ENCODE measurements around the gene MRPS6.

MRPS6 gene

DNA sequence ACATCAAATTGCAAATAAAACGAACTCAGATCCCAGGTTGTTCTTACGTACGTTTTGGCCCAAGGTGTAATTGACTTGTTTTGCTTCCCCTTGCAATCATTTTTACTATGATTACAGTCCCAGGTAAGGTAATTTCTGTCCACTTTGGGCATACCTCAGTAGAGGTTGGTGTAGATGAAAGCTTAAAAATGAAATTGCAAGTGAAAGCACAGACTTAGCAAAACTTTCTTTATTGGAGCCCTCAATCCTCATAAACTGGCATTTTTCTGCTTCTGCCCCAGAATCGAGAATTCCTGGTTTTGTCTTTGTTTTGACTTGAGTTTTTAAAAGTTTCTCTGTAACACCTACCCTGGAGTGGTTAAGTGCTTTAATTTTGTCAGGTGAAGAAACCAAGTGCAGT, 9.4 kb downstream of the MRPS6 start:
- H3K9me3 ChIP-seq (ENCODE audit: insufficient read depth, low read length) = no peaks in the 10 kb centered on the region
- H4K20me1 ChIP-seq (ENCODE audit: insufficient read depth, low read length) = peaks cover 7% of the 10 kb centered on the region; the same call in 1 of the 2 replicates
- no peak overlapping the region for H3K27ac ChIP-seq (ENCODE audit: low read length)
- no peak overlapping the region for H3K9ac ChIP-seq (ENCODE audit: low read length)
- TF ChIP-seq, protein P1, sequence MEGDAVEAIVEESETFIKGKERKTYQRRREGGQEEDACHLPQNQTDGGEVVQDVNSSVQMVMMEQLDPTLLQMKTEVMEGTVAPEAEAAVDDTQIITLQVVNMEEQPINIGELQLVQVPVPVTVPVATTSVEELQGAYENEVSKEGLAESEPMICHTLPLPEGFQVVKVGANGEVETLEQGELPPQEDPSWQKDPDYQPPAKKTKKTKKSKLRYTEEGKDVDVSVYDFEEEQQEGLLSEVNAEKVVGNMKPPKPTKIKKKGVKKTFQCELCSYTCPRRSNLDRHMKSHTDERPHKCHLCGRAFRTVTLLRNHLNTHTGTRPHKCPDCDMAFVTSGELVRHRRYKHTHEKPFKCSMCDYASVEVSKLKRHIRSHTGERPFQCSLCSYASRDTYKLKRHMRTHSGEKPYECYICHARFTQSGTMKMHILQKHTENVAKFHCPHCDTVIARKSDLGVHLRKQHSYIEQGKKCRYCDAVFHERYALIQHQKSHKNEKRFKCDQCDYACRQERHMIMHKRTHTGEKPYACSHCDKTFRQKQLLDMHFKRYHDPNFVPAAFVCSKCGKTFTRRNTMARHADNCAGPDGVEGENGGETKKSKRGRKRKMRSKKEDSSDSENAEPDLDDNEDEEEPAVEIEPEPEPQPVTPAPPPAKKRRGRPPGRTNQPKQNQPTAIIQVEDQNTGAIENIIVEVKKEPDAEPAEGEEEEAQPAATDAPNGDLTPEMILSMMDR (IDR thresholded peaks at IDR 0.05; ENCODE audit: low read depth, low read length) = no peak
- TF ChIP-seq EZH2phosphoT487 (IDR thresholded peaks at IDR 0.05; ENCODE audit: low read depth) = no peak
- H3K4me2 ChIP-seq (ENCODE audit: low read length) = no peak overlapping the region
- H3K27me3 ChIP-seq (ENCODE audit: low read depth, low read length) = no peaks in the 10 kb centered on the region
- H3K4me1 ChIP-seq (ENCODE audit: low read length) = no peaks in the 10 kb centered on the region; the same call in 1 of the 2 replicates
- H3K79me2 ChIP-seq (ENCODE audit: low read length) = peaks cover 94% of the 10 kb centered on the region
- peaks cover 14% of the 10 kb centered on the region for H3K36me3 ChIP-seq (replicated peaks; ENCODE audit: low read depth, low read length)
- no peak overlapping the region for H2AFZ ChIP-seq (ENCODE audit: low read depth, low read length)
- H3K4me3 ChIP-seq (ENCODE audit: low read length) = no peak overlapping the region

DNA sequence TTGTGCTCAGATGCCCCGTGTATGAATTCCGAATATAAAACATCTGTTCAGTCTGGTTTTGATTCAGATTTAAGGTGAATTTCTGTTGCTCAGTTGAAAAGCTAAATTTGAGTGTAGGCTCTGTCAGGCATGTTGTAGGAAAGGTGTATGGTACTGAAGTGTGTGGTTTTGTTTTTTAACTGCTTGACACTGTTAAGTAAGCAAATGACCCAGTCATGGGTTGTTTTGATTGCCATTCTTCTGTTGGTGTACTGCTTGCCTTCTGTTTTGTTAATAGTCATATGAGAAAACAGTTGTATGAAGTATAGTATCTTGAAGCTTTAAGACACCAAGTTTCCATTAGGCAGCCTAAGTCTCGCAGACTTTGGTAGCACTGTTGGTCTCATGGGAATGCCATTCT, 10.0 kb downstream of the MRPS6 start:
- H3K27ac ChIP-seq (ENCODE audit: low read length) = no peak overlapping the region
- H2AFZ ChIP-seq (ENCODE audit: low read depth, low read length) = no peak overlapping the region
- peaks cover 94% of the 10 kb centered on the region for H3K79me2 ChIP-seq (ENCODE audit: low read length)
- no peaks in the 10 kb centered on the region; the same call in 1 of the 2 replicates for H3K4me1 ChIP-seq (ENCODE audit: low read length)
- H3K9ac ChIP-seq (ENCODE audit: low read length) = no peak overlapping the region
- H3K36me3 ChIP-seq (replicated peaks; ENCODE audit: low read depth, low read length) = peaks cover 10% of the 10 kb centered on the region
- no peaks in the 10 kb centered on the region for H3K9me3 ChIP-seq (ENCODE audit: insufficient read depth, low read length)
- no peak overlapping the region for H3K4me3 ChIP-seq (ENCODE audit: low read length)
- no peaks in the 10 kb centered on the region for H3K27me3 ChIP-seq (ENCODE audit: low read depth, low read length)
- H4K20me1 ChIP-seq (ENCODE audit: insufficient read depth, low read length) = peaks cover 9% of the 10 kb centered on the region; the same call in 1 of the 2 replicates
- no peak overlapping the region for H3K4me2 ChIP-seq (ENCODE audit: low read length)
- no peak for TF ChIP-seq EZH2phosphoT487 (IDR thresholded peaks at IDR 0.05; ENCODE audit: low read depth)
- TF ChIP-seq, protein P1 (IDR thresholded peaks at IDR 0.05; ENCODE audit: low read depth, low read length) = no peak

DNA sequence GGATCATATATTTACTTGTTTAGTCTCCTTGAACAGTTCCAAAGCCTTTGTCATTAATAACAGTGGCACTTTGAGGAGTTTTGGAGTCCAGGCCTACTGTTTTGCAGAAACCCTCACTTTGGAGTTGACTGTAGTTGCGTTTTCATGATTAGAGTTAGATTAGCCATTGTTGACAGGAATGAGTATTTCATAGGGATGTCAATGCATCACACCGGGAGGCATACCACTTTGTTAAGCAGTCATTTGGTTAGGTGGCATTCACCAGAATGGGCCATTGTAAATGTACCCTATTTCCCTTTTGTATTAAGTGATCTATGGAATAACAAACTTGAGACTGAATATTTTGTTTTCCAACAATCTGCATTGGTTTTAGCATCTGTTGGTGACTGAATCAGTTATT, 11.8 kb downstream of the MRPS6 start:
- no peaks in the 10 kb centered on the region for H3K27me3 ChIP-seq (ENCODE audit: low read depth, low read length)
- no peak overlapping the region for H2AFZ ChIP-seq (ENCODE audit: low read depth, low read length)
- H3K9ac ChIP-seq (ENCODE audit: low read length) = no peak overlapping the region
- no peaks in the 10 kb centered on the region for H3K4me1 ChIP-seq (ENCODE audit: low read length)
- H3K9me3 ChIP-seq (ENCODE audit: insufficient read depth, low read length) = no peaks in the 10 kb centered on the region
- H3K36me3 ChIP-seq (replicated peaks; ENCODE audit: low read depth, low read length) = peaks cover 8% of the 10 kb centered on the region
- peaks cover 97% of the 10 kb centered on the region for H3K79me2 ChIP-seq (ENCODE audit: low read length)
- H3K4me3 ChIP-seq (ENCODE audit: low read length) = no peak overlapping the region
- TF ChIP-seq, protein P1 (IDR thresholded peaks at IDR 0.05; ENCODE audit: low read depth, low read length) = no peak
- TF ChIP-seq EZH2phosphoT487 (IDR thresholded peaks at IDR 0.05; ENCODE audit: low read depth) = no peak
- H4K20me1 ChIP-seq (ENCODE audit: insufficient read depth, low read length) = peaks cover 14% of the 10 kb centered on the region; the same call in 1 of the 2 replicates
- no peak overlapping the region for H3K27ac ChIP-seq (ENCODE audit: low read length)
- no peak overlapping the region for H3K4me2 ChIP-seq (ENCODE audit: low read length)

DNA sequence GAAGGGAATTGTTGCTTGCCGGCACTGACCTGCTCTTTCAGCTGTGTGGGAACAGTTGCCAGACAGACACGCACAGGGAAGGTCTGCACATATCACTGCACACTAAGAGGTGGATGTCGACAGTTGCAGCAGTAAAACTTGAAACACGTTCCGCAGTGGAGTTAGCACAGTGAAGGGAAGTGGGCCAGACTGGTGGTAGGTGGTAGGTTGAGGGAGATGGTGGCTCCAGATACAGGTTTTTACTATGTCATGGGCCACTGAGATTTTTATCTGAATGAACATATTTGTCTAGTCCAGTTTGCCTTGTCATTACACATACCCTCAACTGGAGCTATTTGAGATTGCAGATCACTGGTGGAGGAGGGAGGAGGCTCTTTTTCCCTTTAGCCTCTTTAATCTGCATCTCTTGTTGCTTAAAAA, 13.5 kb downstream of the MRPS6 start:
- H2AFZ ChIP-seq (ENCODE audit: low read depth, low read length) = no peak overlapping the region
- no peak overlapping the region for H3K4me2 ChIP-seq (ENCODE audit: low read length)
- H3K4me1 ChIP-seq (ENCODE audit: low read length) = no peaks in the 10 kb centered on the region
- no peak overlapping the region for H3K9ac ChIP-seq (ENCODE audit: low read length)
- H3K9me3 ChIP-seq (ENCODE audit: insufficient read depth, low read length) = no peaks in the 10 kb centered on the region
- H3K4me3 ChIP-seq (ENCODE audit: low read length) = no peak overlapping the region
- H3K79me2 ChIP-seq (ENCODE audit: low read length) = peaks cover 95% of the 10 kb centered on the region
- peaks cover 8% of the 10 kb centered on the region for H3K36me3 ChIP-seq (replicated peaks; ENCODE audit: low read depth, low read length)
- no peaks in the 10 kb centered on the region for H3K27me3 ChIP-seq (ENCODE audit: low read depth, low read length)
- H4K20me1 ChIP-seq (ENCODE audit: insufficient read depth, low read length) = peaks cover 25% of the 10 kb centered on the region
- TF ChIP-seq EZH2phosphoT487 (IDR thresholded peaks at IDR 0.05; ENCODE audit: low read depth) = no peak
- TF ChIP-seq, protein P1 (IDR thresholded peaks at IDR 0.05; ENCODE audit: low read depth, low read length) = no peak
- H3K27ac ChIP-seq (ENCODE audit: low read length) = no peak overlapping the region
